ENCODE data around the gene PGBD5.

GRCh38 chr1:230288641-230289349, 137.3 kb downstream of the PGBD5 start:
- TF ChIP-seq CTCF (IDR thresholded peaks at IDR 0.05; ENCODE audit: insufficient read depth, low read depth, low read length) = no peak
- TF ChIP-seq EZH2 (IDR thresholded peaks at IDR 0.05; ENCODE audit: insufficient read depth, low read length) = no peak

Data from astrocyte (in vitro differentiated cells and primary cell).